Transverse colon (tissue), 4 donors: ENCODE data around the gene WDR17. TPM values are rescaled to one million over a fixed set of nuclear protein-coding genes. Genes with fewer than 3 reads are reported as not detected.
A peak's percentile ranks its signal among the peaks of the same experiment; 100 is the strongest.

Experiments used
- DNase-seq: peaks from one replicate; pipeline ENCODE4 v3.0.0-alpha.2; 2019
- H3K27ac ChIP-seq, 4 donors: fragments of 200-600 bp; sonication (generic); 2 replicates each; pipeline ENCODE4 v1.5.1; 2016 to 2018; ENCODE audit warnings: inconsistent platforms in 4 of 4
- H3K27me3 ChIP-seq: fragments of 200-600 bp; sonication (generic); 2 replicates; pipeline ENCODE4 v1.5.1; 2017; ENCODE audit warnings: inconsistent platforms
- H3K36me3 ChIP-seq, 4 donors: fragments of 200-600 bp; sonication (generic); 2 replicates each; pipeline ENCODE4 v1.5.1; 2017 to 2019; ENCODE audit warnings: inconsistent platforms in 4 of 4
- H3K4me1 ChIP-seq, 4 donors: fragments of 200-600 bp; sonication (generic); 2 replicates each; pipeline ENCODE4 v1.5.1; 2017 to 2020; ENCODE audit warnings: inconsistent platforms in 4 of 4
- H3K4me3 ChIP-seq, 4 donors: fragments of 200-600 bp; sonication (generic); 1 replicate in 1 of 4; 2 replicates in 3 of 4; pipeline versions ENCODE4 v1.5.1 to v1.6.1; 2017 to 2019; ENCODE audit warnings: inconsistent platforms in 4 of 4
- H3K9me3 ChIP-seq, 2 donors: fragments of 200-600 bp; sonication (generic); 2 replicates each; pipeline ENCODE4 v1.5.1; 2017 to 2019; ENCODE audit warnings: inconsistent platforms in 2 of 2
- EP300 ChIP-seq: sonication (generic); formaldehyde crosslinking; IDR thresholded peaks from one replicate; pipeline ENCODE4 v1.6.1; 2017; ENCODE audit warnings: antibody characterized with exemption, low read depth
- POLR2A ChIP-seq: fragments of 450-650 bp; IDR thresholded peaks from one replicate; pipeline ENCODE4 v1.6.1; 2016; ENCODE audit warnings: antibody characterized with exemption, mild to moderate bottlenecking, moderate library complexity
- POLR2AphosphoS5 ChIP-seq, 3 donors: sonication (generic); formaldehyde crosslinking; IDR thresholded peaks; one replicate each; pipeline ENCODE4 v1.6.1; 2016; ENCODE audit warnings: antibody characterized with exemption in 3 of 3
- WGBS, 2 donors: methylation state at CpG; one replicate each; pipeline ENCODE4 v1.1.5; 2018; ENCODE audit warnings: low coverage in 1 of 2; 5-methylcytosine and 5-hydroxymethylcytosine counted together
- in situ Hi-C, 4 donors: fragments of 200-750 bp; cut with MboI; loops; one replicate each; pipeline versions ENCODE4 v1.15.0 to v1.15.1; 2017; ENCODE audit warnings: low sequenced_read_pairs in 3 of 4, low pct_ligation_motif_present in 1 of 4, low pct_unique_long_range_greater_than_20kb in 1 of 4
- intact Hi-C: fragments of 100-400 bp; cut with DNase I; formaldehyde crosslinking; loops from one replicate; pipeline ENCODE4 v1.15.1; 2023; ENCODE audit warnings: low total_unique reads
- total RNA-seq, 4 donors: library from RNA; depleted of rRNA; stranded (reverse); fragments of >200 nt; gene quantifications; one replicate each; pipeline ENCODE4 v1.1.0, GENCODE V29; 2016
- TF ChIP-seq, protein P1 (sequence below), 5 experiments: fragments of 200-600 bp in 3 of 5; fragments of 450-650 bp in 2 of 5; sonication (generic) in 3 of 5; IDR thresholded peaks; 1 replicate in 2 of 5; 2 replicates in 3 of 5; pipeline ENCODE4 v1.5.1; 2016 to 2017; ENCODE audit warnings: antibody characterized with exemption in 5 of 5, inconsistent platforms in 3 of 5, mild to moderate bottlenecking in 2 of 5, moderate library complexity in 1 of 5

WDR17 gene
- total RNA-seq, 4 donors from 2014 or later: 0.96 to 7.6 (median 1.4) TPM; not detected in 1

- H3K4me1 ChIP-seq: peaks cover 0 to 19% (median 0%) of the 10 kb centered on the region in 4 donors
- peak; percentile 95 for DNase-seq
- H3K27me3 ChIP-seq: peaks cover 5% of the 10 kb centered on the region
- intact Hi-C loops: no loop called here
- in situ Hi-C loops: loop anchor here in 1 of 4 donors (10.0 kb wide), 1 partner anchor 119 kb away; the partner anchor contains the start of gene SPCS3
- no peaks in the 10 kb centered on the region for H3K9me3 ChIP-seq
- TF ChIP-seq POLR2AphosphoS5 (IDR thresholded peaks at IDR 0.05) (peak; percentile 28 to 62 (median 29)), POLR2A (peak; percentile 43), EP300 (no peak)
- TF ChIP-seq, protein P1, sequence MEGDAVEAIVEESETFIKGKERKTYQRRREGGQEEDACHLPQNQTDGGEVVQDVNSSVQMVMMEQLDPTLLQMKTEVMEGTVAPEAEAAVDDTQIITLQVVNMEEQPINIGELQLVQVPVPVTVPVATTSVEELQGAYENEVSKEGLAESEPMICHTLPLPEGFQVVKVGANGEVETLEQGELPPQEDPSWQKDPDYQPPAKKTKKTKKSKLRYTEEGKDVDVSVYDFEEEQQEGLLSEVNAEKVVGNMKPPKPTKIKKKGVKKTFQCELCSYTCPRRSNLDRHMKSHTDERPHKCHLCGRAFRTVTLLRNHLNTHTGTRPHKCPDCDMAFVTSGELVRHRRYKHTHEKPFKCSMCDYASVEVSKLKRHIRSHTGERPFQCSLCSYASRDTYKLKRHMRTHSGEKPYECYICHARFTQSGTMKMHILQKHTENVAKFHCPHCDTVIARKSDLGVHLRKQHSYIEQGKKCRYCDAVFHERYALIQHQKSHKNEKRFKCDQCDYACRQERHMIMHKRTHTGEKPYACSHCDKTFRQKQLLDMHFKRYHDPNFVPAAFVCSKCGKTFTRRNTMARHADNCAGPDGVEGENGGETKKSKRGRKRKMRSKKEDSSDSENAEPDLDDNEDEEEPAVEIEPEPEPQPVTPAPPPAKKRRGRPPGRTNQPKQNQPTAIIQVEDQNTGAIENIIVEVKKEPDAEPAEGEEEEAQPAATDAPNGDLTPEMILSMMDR (IDR thresholded peaks at IDR 0.05): no peak
- 2 to 7% methylated on average over 3 to 39 of the region's 45 CpGs for WGBS, 2 donors
- no peaks in the 10 kb centered on the region for H3K36me3 ChIP-seq
- peak within 1 kb of the TSS; percentile 74 to 86 (median 80) for H3K27ac ChIP-seq
- H3K4me3 ChIP-seq: peak within 1 kb of the TSS; percentile 37 to 68 (median 51)
Measured at GRCh38 chr4:176195184-176195978, 129.7 kb downstream of the WDR17 start, which contains the start of gene SPATA4. TSS of gene SPATA4 (minus strand) at chr4:176195585. CDS start at chr4:176195562, 23 bp downstream.

- Histone ChIP-seq H3K4me3 (no peak overlapping the region), H3K27ac (no peak overlapping the region), H3K36me3 (no peaks in the 10 kb centered on the region), H3K9me3 (no peaks in the 10 kb centered on the region), H3K27me3 (no peaks in the 10 kb centered on the region), H3K4me1 (peaks cover 0 to 15% (median 0%) of the 10 kb centered on the region in 4 donors)
- TF ChIP-seq, protein P1 (IDR thresholded peaks at IDR 0.05): no peak
- TF ChIP-seq EP300 (no peak), POLR2A (no peak), POLR2AphosphoS5 (IDR thresholded peaks at IDR 0.05) (no peak)
- peak; percentile 25 for DNase-seq
- WGBS, 2 donors: 51 to 61% methylated on average over 6 to 8 of the region's 8 CpGs
- intact Hi-C loops: no loop called here
- in situ Hi-C loops: loop anchor here in 1 of 4 donors (10.0 kb wide), 1 partner anchor 116 kb away; the partner anchor contains the start of gene SPCS3
Measured at GRCh38 chr4:176198316-176198903, 132.8 kb downstream of the WDR17 start.

GRCh38 chr4:176205299-176205698 is 139.7 kb downstream of the WDR17 start:
- intact Hi-C loops (no loop called here), in situ Hi-C loops (no loop called here)
- no peak overlapping the region for H3K27ac ChIP-seq

More at GRCh38 chr4:176205299-176205698, 139.7 kb downstream of the WDR17 start:
- TF ChIP-seq POLR2A (no peak), EP300 (no peak), POLR2AphosphoS5 (IDR thresholded peaks at IDR 0.05) (no peak)
- TF ChIP-seq, protein P1 (IDR thresholded peaks at IDR 0.05): no peak
- no peaks in the 10 kb centered on the region for H3K9me3 ChIP-seq
- 48 to 72% methylated on average over 4 of the region's 4 CpGs for WGBS, 2 donors
- no peak overlapping the region for H3K4me3 ChIP-seq
- DNase-seq: no peak
- H3K4me1 ChIP-seq: no peaks in the 10 kb centered on the region
- peaks cover 11% of the 10 kb centered on the region for H3K27me3 ChIP-seq
- no peaks in the 10 kb centered on the region for H3K36me3 ChIP-seq
